Fibroblast of lung (primary cell): ENCODE data around the gene CLDN10. TPM values are rescaled to one million over a fixed set of nuclear protein-coding genes. Genes with fewer than 3 reads are reported as not detected.
"Not testable (repeated sequence)": the region's sequence is repeated elsewhere in the genome, so short reads cannot be mapped to it uniquely, and the experiment has no call there.

ENCODE experiments used
- DNase-seq, 2 donors: peaks; one replicate each; pipeline versions ENCODE4 v3.0.0 to v3.0.0-alpha.2; 2010; ENCODE audit warnings: low read depth in 2 of 2
- H2AFZ ChIP-seq: 2 replicates; pipeline ENCODE4 v1.5.1; 2012; ENCODE audit warnings: low read length, control low read depth, inconsistent platforms
- H3K27ac ChIP-seq: 2 replicates; pipeline ENCODE4 v1.5.1; 2011; ENCODE audit warnings: low read length, control low read depth; ENCODE audit not compliant: insufficient read depth
- H3K27me3 ChIP-seq: 2 replicates; pipeline ENCODE4 v1.5.1; 2011; ENCODE audit warnings: mild to moderate bottlenecking, low read length; ENCODE audit not compliant: control insufficient read depth, insufficient read depth
- H3K36me3 ChIP-seq: 2 replicates; pipeline ENCODE4 v1.5.1; 2011; ENCODE audit warnings: low read length; ENCODE audit not compliant: control insufficient read depth, insufficient read depth
- H3K4me1 ChIP-seq: 2 replicates; pipeline ENCODE4 v1.5.1; 2011; ENCODE audit warnings: low read length; ENCODE audit not compliant: control insufficient read depth, insufficient read depth; ENCODE audit errors: extremely low read depth
- H3K4me2 ChIP-seq: 2 replicates; pipeline ENCODE4 v1.5.1; 2011; ENCODE audit warnings: low read length, control low read depth; ENCODE audit not compliant: insufficient read depth; ENCODE audit errors: extremely low read depth
- H3K4me3 ChIP-seq, 4 experiments: fragments of 200-600 bp in 1 of 4; sonication (generic) in 1 of 4; replicated peaks in 1 of 4; 2 replicates each; pipeline ENCODE4 v1.5.1; 2011 to 2016; ENCODE audit warnings: low read length in 4 of 4, low read depth in 3 of 4, mild to moderate bottlenecking in 3 of 4, control low read depth in 2 of 4, inconsistent platforms in 1 of 4, mixed read lengths in 1 of 4; ENCODE audit not compliant: insufficient read depth in 1 of 4; ENCODE audit errors: control extremely low read depth in 1 of 4
- H3K79me2 ChIP-seq: 2 replicates; pipeline ENCODE4 v1.5.1; 2012; ENCODE audit warnings: mild to moderate bottlenecking, low read length, inconsistent platforms; ENCODE audit not compliant: control insufficient read depth, insufficient read depth
- H3K9ac ChIP-seq: 2 replicates; pipeline ENCODE4 v1.5.1; 2011; ENCODE audit warnings: mild to moderate bottlenecking, low read length, control low read depth; ENCODE audit not compliant: insufficient read depth
- H3K9me3 ChIP-seq: 2 replicates; pipeline ENCODE4 v1.5.1; 2012; ENCODE audit warnings: low read depth, low read length; ENCODE audit not compliant: control insufficient read depth, insufficient read depth
- H4K20me1 ChIP-seq: 2 replicates; pipeline ENCODE4 v1.5.1; 2011; ENCODE audit warnings: low read length; ENCODE audit not compliant: control insufficient read depth, insufficient read depth; ENCODE audit errors: extremely low read depth
- CTCF ChIP-seq, 2 donors: IDR thresholded peaks in 1 of 2; conservative IDR thresholded peaks in 1 of 2; 1 replicate in 1 of 2; 2 replicates in 1 of 2; pipeline ENCODE4 v1.5.1; 2011 to 2012; ENCODE audit warnings: low read length in 2 of 2, control low read depth in 1 of 2, inconsistent platforms in 1 of 2, low read depth in 1 of 2, mild to moderate bottlenecking in 1 of 2
- EZH2 ChIP-seq: IDR thresholded peaks from 2 replicates; pipeline ENCODE4 v1.5.1; 2012; ENCODE audit warnings: low read length, control low read depth, mild to moderate bottlenecking; ENCODE audit errors: missing control alignments
- polyA plus RNA-seq, 2 donors: library from polyadenylated mRNA; depleted of rRNA in 1 of 2; stranded (reverse) in 1 of 2; unstranded in 1 of 2; fragments of >200 nt; gene quantifications; 2 replicates each; pipeline ENCODE4 v1.2.1, GENCODE V29; 2011 to 2012; ENCODE audit warnings: missing spikeins in 1 of 2
- total RNA-seq: library from RNA; depleted of rRNA; stranded (reverse); fragments of >200 nt; gene quantifications from 2 replicates; pipeline ENCODE4 v1.2.1, GENCODE V29; 2014

Gene CLDN10
- total and polyA plus RNA-seq, 2 donors (not counting 1 experiment from before 2014, with no cell fraction given), result not detected

- no peaks in the 10 kb centered on the region for H3K4me1 ChIP-seq
- H3K9me3 ChIP-seq, result no peaks in the 10 kb centered on the region
- no peak overlapping the region for H3K4me2 ChIP-seq
- DNase-seq, result no peak
- H2AFZ ChIP-seq, result no peak overlapping the region
- H3K27ac ChIP-seq, result no peak overlapping the region
- H4K20me1 ChIP-seq, result no peaks in the 10 kb centered on the region
- H3K36me3 ChIP-seq, result no peaks in the 10 kb centered on the region
- no peaks in the 10 kb centered on the region for H3K79me2 ChIP-seq
- TF ChIP-seq EZH2, result no peak
- TF ChIP-seq CTCF (conservative IDR thresholded peaks at IDR 0.05 in 1 of 2, IDR thresholded peaks at IDR 0.05 in 1 of 2; ENCODE audit: low read depth in 1 of 2, low read length in 2 of 2), result no peak
- H3K27me3 ChIP-seq, result no peaks in the 10 kb centered on the region
- H3K4me3 ChIP-seq, result no peak overlapping the region
- no peak overlapping the region for H3K9ac ChIP-seq
Observed at GRCh38 chr13:95512957-95513356, 39.6 kb upstream of the CLDN10 start.

GRCh38 chr13:95515606-95516005, 36.9 kb upstream of the CLDN10 start:
- not testable (repeated sequence) for H3K27me3 ChIP-seq

GRCh38 chr13:95516021-95516420, 36.5 kb upstream of the CLDN10 start:
- DNase-seq, result no peak
- Histone ChIP-seq H2AFZ (no peak overlapping the region), H3K36me3 (no peaks in the 10 kb centered on the region), H3K9ac (no peak overlapping the region), H3K4me1 (no peaks in the 10 kb centered on the region), H3K27me3 (no peaks in the 10 kb centered on the region), H3K4me2 (no peak overlapping the region), H3K4me3 (no peak overlapping the region), H3K9me3 (no peaks in the 10 kb centered on the region), H3K79me2 (no peaks in the 10 kb centered on the region), H4K20me1 (no peaks in the 10 kb centered on the region), H3K27ac (no peak overlapping the region)
- TF ChIP-seq EZH2 (no peak), CTCF (conservative IDR thresholded peaks at IDR 0.05 in 1 of 2, IDR thresholded peaks at IDR 0.05 in 1 of 2; ENCODE audit: low read depth in 1 of 2, low read length in 2 of 2) (no peak)

More at GRCh38 chr13:95515606-95516005, 36.9 kb upstream of the CLDN10 start:
- H4K20me1 ChIP-seq, H3K9ac ChIP-seq, H3K79me2 ChIP-seq, H3K4me1 ChIP-seq, DNase-seq, H3K4me3 ChIP-seq, H3K36me3 ChIP-seq, H3K9me3 ChIP-seq, H3K27ac ChIP-seq, H3K4me2 ChIP-seq, H2AFZ ChIP-seq: not testable (repeated sequence)
